Measurements from ENCODE around the gene PLCB3. TPM values are rescaled to one million over a fixed set of nuclear protein-coding genes. Genes with fewer than 3 reads are reported as not detected.

The PLCB3 gene
- total and polyA plus RNA-seq, 2 of the 13 experiments (the other 11 are each of a cell fraction or from before 2014, with no cell fraction given), result 7.5 to 13.8 TPM

DNA sequence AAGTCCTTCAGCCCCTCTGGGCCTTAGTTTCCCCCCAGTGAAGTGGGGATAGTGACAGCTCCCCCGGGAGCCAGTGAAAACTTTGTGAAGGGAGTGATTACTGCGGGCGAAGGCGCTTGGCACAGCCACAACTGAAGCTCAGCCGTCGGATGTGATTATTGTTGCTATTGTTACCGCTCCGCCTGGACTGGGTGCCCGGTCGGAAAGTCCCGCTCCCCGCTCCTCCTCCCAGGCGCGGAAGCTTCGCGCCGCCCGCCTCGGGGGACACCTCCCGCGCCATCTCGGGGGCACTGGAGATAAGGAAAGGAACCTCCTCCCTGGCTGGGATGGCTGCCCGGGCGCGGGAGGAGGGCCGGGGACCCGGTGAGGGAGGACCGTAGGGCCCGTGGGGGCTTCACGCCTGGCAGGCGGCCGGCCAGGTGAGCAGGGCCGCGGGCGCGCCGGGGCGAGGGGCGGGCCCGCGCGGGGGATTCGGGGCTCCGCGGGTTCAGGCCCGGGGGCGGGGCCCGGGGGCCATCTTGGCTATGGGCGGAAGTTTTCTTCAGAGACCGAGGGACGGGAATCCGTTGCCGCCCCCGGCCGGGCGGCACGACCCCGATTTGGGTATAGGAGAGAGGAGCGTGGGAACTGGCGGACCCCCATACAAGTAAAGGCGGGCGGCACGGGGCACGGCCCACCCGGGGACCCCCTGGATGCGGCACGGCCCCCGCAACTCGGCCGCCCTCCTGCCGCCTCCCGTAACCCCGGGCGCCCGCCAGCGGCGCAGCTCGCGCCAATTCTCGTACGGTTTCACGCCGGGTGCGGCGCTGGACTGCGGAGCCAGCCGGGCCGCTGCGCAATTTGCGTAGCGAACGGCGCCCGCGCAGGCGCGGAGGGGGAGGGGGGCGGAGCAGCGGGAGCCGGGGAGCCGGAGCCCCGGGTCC lies 33.9 kb downstream of the PLCB3 start, which contains the start of gene GPR137 (continued):
- TF ChIP-seq ZNF510 (CRISPR knock-in tag; IDR thresholded peaks at IDR 0.05; ENCODE audit: low read depth), result no peak
- TF ChIP-seq ZFP62 (CRISPR knock-in tag; IDR thresholded peaks at IDR 0.05), result no peak
- 0 out of 2 replicates have a peak, but pooled peaks have one; percentile 10 for TF ChIP-seq SMAD1 (CRISPR knock-in tag; IDR thresholded peaks at IDR 0.05; ENCODE audit: borderline replicate concordance, low read depth)
- TF ChIP-seq ZNF605 (CRISPR knock-in tag; IDR thresholded peaks at IDR 0.05), result 0 out of 2 replicates have a peak, but pooled peaks have one; percentile 14
- TF ChIP-seq SAP130 (CRISPR knock-in tag; IDR thresholded peaks at IDR 0.05; ENCODE audit: low read depth), result peak; percentile 46
- no peak for TF ChIP-seq NONO (IDR thresholded peaks at IDR 0.05)
- TF ChIP-seq NONO (CRISPR knock-in tag; conservative IDR thresholded peaks at IDR 0.05), result peak; percentile 54; the same call in 1 of the 2 replicates
- TF ChIP-seq THAP11 (CRISPR knock-in tag; IDR thresholded peaks at IDR 0.05), result peak; percentile 77
- TF ChIP-seq, protein P1, sequence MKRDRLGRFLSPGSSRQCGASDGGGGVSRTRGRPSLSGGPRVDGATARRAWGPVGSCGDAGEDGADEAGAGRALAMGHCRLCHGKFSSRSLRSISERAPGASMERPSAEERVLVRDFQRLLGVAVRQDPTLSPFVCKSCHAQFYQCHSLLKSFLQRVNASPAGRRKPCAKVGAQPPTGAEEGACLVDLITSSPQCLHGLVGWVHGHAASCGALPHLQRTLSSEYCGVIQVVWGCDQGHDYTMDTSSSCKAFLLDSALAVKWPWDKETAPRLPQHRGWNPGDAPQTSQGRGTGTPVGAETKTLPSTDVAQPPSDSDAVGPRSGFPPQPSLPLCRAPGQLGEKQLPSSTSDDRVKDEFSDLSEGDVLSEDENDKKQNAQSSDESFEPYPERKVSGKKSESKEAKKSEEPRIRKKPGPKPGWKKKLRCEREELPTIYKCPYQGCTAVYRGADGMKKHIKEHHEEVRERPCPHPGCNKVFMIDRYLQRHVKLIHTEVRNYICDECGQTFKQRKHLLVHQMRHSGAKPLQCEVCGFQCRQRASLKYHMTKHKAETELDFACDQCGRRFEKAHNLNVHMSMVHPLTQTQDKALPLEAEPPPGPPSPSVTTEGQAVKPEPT (CRISPR knock-in tag; IDR thresholded peaks at IDR 0.05; ENCODE audit: low read depth), result peak; percentile 55; the same call in 1 of the 2 replicates
- TF ChIP-seq SNRNP70 (IDR thresholded peaks at IDR 0.05; ENCODE audit: low read depth, low read length), result peak; percentile 100
- TF ChIP-seq ASH2L (IDR thresholded peaks at IDR 0.05; ENCODE audit: insufficient read length, low read depth, low read length), result peak; percentile 58
- TF ChIP-seq, protein P2, sequence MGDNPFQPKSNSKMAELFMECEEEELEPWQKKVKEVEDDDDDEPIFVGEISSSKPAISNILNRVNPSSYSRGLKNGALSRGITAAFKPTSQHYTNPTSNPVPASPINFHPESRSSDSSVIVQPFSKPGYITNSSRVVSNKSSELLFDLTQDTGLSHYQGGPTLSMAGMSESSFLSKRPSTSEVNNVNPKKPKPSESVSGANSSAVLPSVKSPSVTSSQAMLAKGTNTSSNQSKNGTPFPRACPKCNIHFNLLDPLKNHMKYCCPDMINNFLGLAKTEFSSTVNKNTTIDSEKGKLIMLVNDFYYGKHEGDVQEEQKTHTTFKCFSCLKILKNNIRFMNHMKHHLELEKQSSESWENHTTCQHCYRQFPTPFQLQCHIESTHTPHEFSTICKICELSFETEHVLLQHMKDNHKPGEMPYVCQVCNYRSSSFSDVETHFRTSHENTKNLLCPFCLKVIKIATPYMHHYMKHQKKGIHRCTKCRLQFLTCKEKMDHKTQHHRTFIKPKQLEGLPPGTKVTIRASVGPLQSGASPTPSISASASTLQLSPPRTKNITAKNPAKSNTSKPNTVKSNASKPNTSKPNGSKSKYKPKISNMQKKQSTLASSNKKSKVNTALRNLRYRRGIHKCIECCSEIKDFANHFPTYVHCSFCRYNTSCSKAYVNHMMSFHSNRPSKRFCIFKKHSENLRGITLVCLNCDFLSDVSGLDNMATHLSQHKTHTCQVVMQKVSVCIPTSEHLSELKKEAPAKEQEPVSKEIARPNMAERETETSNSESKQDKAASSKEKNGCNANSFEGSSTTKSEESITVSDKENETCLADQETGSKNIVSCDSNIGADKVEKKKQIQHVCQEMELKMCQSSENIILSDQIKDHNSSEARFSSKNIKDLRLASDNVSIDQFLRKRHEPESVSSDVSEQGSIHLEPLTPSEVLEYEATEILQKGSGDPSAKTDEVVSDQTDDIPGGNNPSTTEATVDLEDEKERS (CRISPR knock-in tag; IDR thresholded peaks at IDR 0.05), result no peak; the same call in 1 of the 2 replicates
- TF ChIP-seq, protein P3, sequence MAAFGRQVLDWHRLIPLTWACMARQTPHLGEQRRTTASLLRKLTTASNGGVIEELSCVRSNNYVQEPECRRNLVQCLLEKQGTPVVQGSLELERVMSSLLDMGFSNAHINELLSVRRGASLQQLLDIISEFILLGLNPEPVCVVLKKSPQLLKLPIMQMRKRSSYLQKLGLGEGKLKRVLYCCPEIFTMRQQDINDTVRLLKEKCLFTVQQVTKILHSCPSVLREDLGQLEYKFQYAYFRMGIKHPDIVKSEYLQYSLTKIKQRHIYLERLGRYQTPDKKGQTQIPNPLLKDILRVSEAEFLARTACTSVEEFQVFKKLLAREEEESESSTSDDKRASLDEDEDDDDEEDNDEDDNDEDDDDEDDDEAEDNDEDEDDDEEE (CRISPR knock-in tag; IDR thresholded peaks at IDR 0.05), result peak; percentile 16; the same call in 1 of the 2 replicates
- TF ChIP-seq CHD4 (IDR thresholded peaks at IDR 0.05; ENCODE audit: borderline replicate concordance, low read length), result peak; percentile 56; the same call in 1 of the 2 replicates
- peak; percentile 54; the same call in 1 of the 2 replicates for TF ChIP-seq ZNF772 (CRISPR knock-in tag; IDR thresholded peaks at IDR 0.05)
- TF ChIP-seq SPEN (CRISPR knock-in tag; IDR thresholded peaks at IDR 0.05; ENCODE audit: low read depth), result no peak
- TF ChIP-seq ZNF44 (CRISPR knock-in tag; IDR thresholded peaks at IDR 0.05), result 0 out of 2 replicates have a peak, but pooled peaks have one; percentile 2
- no peak for TF ChIP-seq ZNF660 (CRISPR knock-in tag; IDR thresholded peaks at IDR 0.05; ENCODE audit: borderline replicate concordance, low read depth)
- 0 out of 2 replicates have a peak, but pooled peaks have one; percentile 14 for TF ChIP-seq ZSCAN21 (CRISPR knock-in tag; IDR thresholded peaks at IDR 0.05; ENCODE audit: borderline replicate concordance)
- peak; percentile 28; the same call in 1 of the 2 replicates for TF ChIP-seq SP5 (CRISPR knock-in tag; IDR thresholded peaks at IDR 0.05; ENCODE audit: borderline replicate concordance, low read depth)
- no peak for TF ChIP-seq ZNF484 (CRISPR knock-in tag; IDR thresholded peaks at IDR 0.05; ENCODE audit: borderline replicate concordance, low read depth)
- peak; percentile 40; the same call in 1 of the 2 replicates for TF ChIP-seq GATAD1 (CRISPR knock-in tag; IDR thresholded peaks at IDR 0.05)
- peak; percentile 15; the same call in 1 of the 2 replicates for TF ChIP-seq ZNF614 (CRISPR knock-in tag; IDR thresholded peaks at IDR 0.05; ENCODE audit: borderline replicate concordance)
